ENCODE results near the gene DNMT3A. TPM values are rescaled to one million over a fixed set of nuclear protein-coding genes. Genes with fewer than 3 reads are reported as not detected.

The DNMT3A gene
- total and polyA plus RNA-seq, 2 of the 8 experiments (the other 6 are each of a cell fraction or from before 2014, with no cell fraction given): 33.6 to 178 TPM

DNA sequence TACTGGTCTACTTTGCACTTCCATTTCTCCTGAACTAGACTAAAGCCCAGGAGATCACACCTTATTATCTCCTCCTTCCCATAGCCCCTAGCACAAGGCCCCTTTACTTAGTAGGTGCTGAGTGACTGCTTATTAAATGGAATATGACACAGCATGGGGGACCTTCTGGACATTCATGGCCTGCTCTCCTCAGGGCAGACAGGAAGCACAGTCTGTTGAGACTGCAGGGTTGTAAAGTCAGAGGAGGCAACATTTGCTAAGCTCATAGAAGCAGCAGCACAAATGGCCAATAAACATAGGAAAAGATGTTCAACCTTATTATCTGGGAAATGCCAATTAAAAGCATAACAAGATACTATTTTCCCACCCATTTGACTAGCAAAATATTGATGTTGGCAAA, 75.3 kb downstream of the DNMT3A start:
- no peak overlapping the region for H3K4ac ChIP-seq (replicated peaks; ENCODE audit: insufficient read length, low read depth, low read length)
- H3K27me3 ChIP-seq (replicated peaks in 1 of 4; ENCODE audit: control insufficient read depth in 3 of 4, extremely low read depth in 1 of 4, insufficient read depth in 3 of 4, low read length in 3 of 4): no peaks in the 10 kb centered on the region
- H3K4me2 ChIP-seq (ENCODE audit: insufficient read depth in 1 of 2, low read depth in 2 of 2, low read length in 2 of 2): no peak overlapping the region
- no peak overlapping the region for H4K8ac ChIP-seq (ENCODE audit: extremely low read depth, insufficient read depth, low read length)
- H2BK20ac ChIP-seq (ENCODE audit: low read length): no peak overlapping the region
- no peak overlapping the region for H2AK5ac ChIP-seq (ENCODE audit: low read depth, low read length)
- H3K36me3 ChIP-seq (ENCODE audit: control insufficient read depth in 2 of 4, insufficient read depth in 4 of 4, low read length in 3 of 4): no peaks in the 10 kb centered on the region
- H3K27ac ChIP-seq (ENCODE audit: low read depth, low read length): no peak overlapping the region
- H2AFZ ChIP-seq (ENCODE audit: low read length): no peak overlapping the region
- H3K23ac ChIP-seq (ENCODE audit: insufficient read length): no peak overlapping the region
- no peak overlapping the region for H2BK15ac ChIP-seq (ENCODE audit: low read length)
- H3K79me1 ChIP-seq (ENCODE audit: low read depth, low read length): no peaks in the 10 kb centered on the region
- H3K18ac ChIP-seq (ENCODE audit: extremely low read depth, low read length): no peak overlapping the region
- TF ChIP-seq RNF2 (IDR thresholded peaks at IDR 0.05; ENCODE audit: borderline replicate concordance, low read depth, low read length, missing control alignments, poor library complexity, severe bottlenecking) (no peak), MAFK (IDR thresholded peaks at IDR 0.05; ENCODE audit: low read depth, low read length) (no peak), SRF (IDR thresholded peaks at IDR 0.05; ENCODE audit: low read depth, low read length) (no peak), TAF1 (IDR thresholded peaks at IDR 0.05; ENCODE audit: low read depth, low read length) (no peak)
- H2BK12ac ChIP-seq (ENCODE audit: low read depth, low read length): no peak overlapping the region
- no peaks in the 10 kb centered on the region for H3K23me2 ChIP-seq (ENCODE audit: low read depth, low read length)
- DNase-seq (ENCODE audit: low read depth in 1 of 2, low spot score in 2 of 2) (no peak), FAIRE-seq (no peak)
- ChIA-PET POLR2A (ENCODE audit: partially characterized antibody) (interaction anchor here (1.0 to 1.8 kb wide), 5 partner anchors 11 to 70 kb away, joined by 3 to 7 read pairs (median 4); no protein-coding TSS in a partner anchor), CTCF (ENCODE audit: partially characterized antibody) (interaction anchor here (1.2 to 1.9 kb wide), 2 partner anchors 11 to 161 kb away, joined by 3 to 6 read pairs; no protein-coding TSS in a partner anchor)
- H4K91ac ChIP-seq (replicated peaks; ENCODE audit: insufficient read length, low read length): no peak overlapping the region
- H3K56ac ChIP-seq (replicated peaks; ENCODE audit: insufficient read length, low read depth, low read length): no peak overlapping the region
- H2BK5ac ChIP-seq (ENCODE audit: low read depth, low read length): no peak overlapping the region
- no peak overlapping the region for H3K9ac ChIP-seq (replicated peaks in 1 of 4; ENCODE audit: extremely low read depth in 1 of 4, low read depth in 3 of 4, low read length in 3 of 4)
- H2BK120ac ChIP-seq (replicated peaks; ENCODE audit: low read depth, low read length): no peak overlapping the region
- H3K14ac ChIP-seq (ENCODE audit: insufficient read length): no peak overlapping the region
- no peak overlapping the region for H3K4me3 ChIP-seq (ENCODE audit: extremely low read depth in 1 of 4, insufficient read depth in 2 of 4, low read depth in 3 of 4, low read length in 4 of 4)
- H3K79me2 ChIP-seq (ENCODE audit: control insufficient read depth in 1 of 2, insufficient read depth in 2 of 2, low read length in 2 of 2): no peaks in the 10 kb centered on the region
- H3K9me3 ChIP-seq (ENCODE audit: insufficient read depth in 2 of 2, low read depth in 1 of 2, low read length in 1 of 2): no peaks in the 10 kb centered on the region
- no peak overlapping the region for H4K5ac ChIP-seq (ENCODE audit: insufficient read length, low read depth, low read length)
- H3K4me1 ChIP-seq (replicated peaks in 1 of 4; ENCODE audit: control insufficient read depth in 3 of 4, insufficient read depth in 4 of 4, low read length in 3 of 4): peaks cover 6 to 26% (median 14%) of the 10 kb centered on the region in 4 experiments
- no peaks in the 10 kb centered on the region for H4K20me1 ChIP-seq (replicated peaks in 1 of 2; ENCODE audit: control insufficient read depth in 1 of 2, insufficient read depth in 2 of 2, low read length in 2 of 2)
